AG09309 (cell line): ENCODE measurements around the gene RIC8B.

Experiments
- DNase-seq: peaks from one replicate; pipeline ENCODE4 v3.0.0-alpha.2; 2010; ENCODE audit warnings: low read depth
- H3K4me3 ChIP-seq: 2 replicates; pipeline ENCODE4 v1.5.1; 2011; ENCODE audit warnings: mild to moderate bottlenecking, low read depth, low read length, moderate library complexity; ENCODE audit not compliant: control insufficient read depth
- TF ChIP-seq, protein P1 (sequence below): IDR thresholded peaks from 2 replicates; pipeline ENCODE4 v1.5.1; 2011; ENCODE audit warnings: mild to moderate bottlenecking, low read depth, low read length, inconsistent platforms; ENCODE audit not compliant: insufficient read depth, control insufficient read depth; ENCODE audit errors: missing control alignments

Gene RIC8B

DNA sequence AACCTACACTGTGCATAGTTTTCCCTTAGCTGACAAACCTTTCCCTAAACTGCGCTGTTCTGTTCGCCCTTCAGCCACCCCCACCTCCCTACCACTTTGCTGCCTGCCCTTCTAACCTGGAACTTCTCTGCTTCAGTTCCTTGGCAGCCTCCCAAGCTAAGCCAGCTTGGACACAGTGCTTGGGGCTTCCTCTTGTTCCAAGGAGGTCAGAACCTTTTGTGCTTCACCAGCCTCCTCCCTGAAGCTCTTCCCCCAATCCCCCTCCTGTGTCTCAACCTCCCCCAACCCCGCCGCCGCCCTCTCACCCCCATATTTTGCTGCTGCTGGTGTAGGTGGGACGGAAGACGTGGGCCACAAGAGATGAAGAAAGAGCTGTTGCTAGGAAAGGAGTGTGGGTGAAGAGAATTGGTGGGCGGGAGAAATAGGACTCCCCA, 8.1 kb upstream of the RIC8B start:
- no peak for DNase-seq
- no peak overlapping the region for H3K4me3 ChIP-seq

DNA sequence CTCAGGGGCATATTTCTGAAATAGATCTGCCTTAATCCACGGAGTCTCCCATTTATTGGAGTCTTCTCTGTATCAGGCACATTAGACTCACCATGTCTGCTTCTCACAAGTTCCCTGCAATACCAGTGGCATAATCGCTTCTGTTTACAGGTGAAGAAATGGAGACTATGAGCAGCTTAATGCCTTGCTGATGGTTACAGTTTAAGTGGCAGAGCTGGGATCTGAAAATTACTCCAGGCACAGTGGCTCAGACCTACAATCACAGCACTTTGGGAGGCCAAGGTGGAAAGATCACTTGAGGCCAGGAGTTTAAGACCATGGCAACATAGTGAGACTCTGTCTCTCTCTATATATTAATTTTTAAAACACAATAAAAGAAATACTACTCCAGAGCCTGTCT, 7.3 kb upstream of the RIC8B start:
- no peak overlapping the region for H3K4me3 ChIP-seq
- DNase-seq, result no peak
- TF ChIP-seq, protein P1, sequence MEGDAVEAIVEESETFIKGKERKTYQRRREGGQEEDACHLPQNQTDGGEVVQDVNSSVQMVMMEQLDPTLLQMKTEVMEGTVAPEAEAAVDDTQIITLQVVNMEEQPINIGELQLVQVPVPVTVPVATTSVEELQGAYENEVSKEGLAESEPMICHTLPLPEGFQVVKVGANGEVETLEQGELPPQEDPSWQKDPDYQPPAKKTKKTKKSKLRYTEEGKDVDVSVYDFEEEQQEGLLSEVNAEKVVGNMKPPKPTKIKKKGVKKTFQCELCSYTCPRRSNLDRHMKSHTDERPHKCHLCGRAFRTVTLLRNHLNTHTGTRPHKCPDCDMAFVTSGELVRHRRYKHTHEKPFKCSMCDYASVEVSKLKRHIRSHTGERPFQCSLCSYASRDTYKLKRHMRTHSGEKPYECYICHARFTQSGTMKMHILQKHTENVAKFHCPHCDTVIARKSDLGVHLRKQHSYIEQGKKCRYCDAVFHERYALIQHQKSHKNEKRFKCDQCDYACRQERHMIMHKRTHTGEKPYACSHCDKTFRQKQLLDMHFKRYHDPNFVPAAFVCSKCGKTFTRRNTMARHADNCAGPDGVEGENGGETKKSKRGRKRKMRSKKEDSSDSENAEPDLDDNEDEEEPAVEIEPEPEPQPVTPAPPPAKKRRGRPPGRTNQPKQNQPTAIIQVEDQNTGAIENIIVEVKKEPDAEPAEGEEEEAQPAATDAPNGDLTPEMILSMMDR, result no peak

More for the DNA sequence above, 8.1 kb upstream of the RIC8B start:
- TF ChIP-seq, protein P1, result no peak

DNA sequence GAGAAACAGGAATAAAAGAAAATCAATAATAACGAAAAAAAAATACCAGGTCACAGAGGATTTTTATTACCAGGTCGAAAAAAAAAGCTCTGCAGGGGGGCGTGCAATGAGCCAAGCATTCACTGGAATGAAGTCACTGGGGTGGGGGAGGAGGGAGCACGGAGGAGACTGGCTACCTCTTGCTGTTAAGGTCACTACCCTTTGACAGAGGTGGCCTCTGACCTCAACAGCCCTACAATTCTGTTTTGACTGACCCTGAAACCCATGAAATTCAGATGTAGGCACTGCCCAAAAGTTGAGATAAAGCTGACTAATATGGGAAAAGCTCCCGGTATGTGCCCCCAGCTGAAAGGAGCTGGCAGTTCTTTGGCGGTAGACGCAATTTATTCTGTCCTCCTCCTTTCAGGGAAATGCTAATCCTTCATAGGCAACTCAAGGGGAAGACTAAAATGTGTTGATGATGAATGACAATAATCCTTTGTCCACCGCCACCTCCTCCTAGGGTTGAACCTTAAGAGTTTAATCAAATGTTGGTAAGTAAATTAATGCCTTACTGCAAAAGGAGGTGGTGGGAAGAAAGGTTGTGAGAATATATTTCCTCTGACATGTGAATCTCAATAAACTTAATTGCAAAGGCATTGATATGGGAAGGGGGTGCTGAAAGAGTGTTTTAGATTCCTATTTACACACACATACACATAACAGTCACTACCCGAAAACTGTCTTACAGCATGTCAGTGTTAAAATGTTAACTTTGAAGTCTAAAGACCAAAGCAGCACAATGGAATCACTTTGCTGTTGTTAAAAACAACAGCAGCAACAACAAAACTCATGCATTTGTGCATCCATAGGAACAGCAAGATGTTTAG, 6.3 kb upstream of the RIC8B start:
- TF ChIP-seq, protein P1, result no peak
- no peak for DNase-seq
- no peak overlapping the region for H3K4me3 ChIP-seq

DNA sequence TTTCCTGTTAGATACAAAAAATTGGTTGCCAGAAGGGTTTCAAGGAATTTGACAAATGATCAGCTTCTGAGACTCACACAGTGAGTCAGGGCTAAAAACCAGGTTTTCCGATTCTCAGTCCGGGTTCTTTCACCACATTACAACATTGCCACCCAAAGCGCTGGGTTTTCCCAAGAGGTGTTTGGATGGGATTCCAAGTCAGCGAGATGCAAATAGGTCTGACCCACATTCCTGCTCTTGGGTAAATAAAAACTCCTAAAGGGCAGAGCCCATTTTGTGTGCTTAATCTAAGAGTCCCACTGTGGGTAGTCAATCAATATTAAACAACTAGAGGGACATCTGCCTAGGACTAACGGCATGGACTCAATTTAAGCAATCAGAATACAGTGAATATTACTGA, 5.4 kb upstream of the RIC8B start:
- TF ChIP-seq, protein P1, result no peak
- no peak for DNase-seq
- H3K4me3 ChIP-seq, result no peak overlapping the region

DNA sequence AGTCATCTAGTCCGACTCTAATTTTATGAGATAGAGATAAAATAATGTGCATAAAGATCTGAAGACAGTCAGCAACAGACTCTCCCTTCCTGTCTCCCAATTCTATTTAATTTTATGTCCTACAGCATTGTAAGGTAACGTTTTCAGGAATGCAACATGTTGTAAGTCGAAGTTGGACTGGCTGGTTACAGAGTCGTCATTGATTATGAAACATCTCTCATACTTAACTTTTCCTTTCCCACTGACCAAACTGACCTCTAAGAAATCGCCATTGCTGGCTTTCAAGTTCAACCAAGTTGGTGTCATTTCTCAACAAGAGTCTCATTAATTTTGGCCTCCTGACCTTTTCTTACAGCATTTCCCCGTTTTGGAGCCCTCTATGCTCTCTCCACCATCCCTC, 4.9 kb upstream of the RIC8B start:
- DNase-seq, result no peak
- TF ChIP-seq, protein P1, result no peak
- H3K4me3 ChIP-seq, result no peak overlapping the region

DNA sequence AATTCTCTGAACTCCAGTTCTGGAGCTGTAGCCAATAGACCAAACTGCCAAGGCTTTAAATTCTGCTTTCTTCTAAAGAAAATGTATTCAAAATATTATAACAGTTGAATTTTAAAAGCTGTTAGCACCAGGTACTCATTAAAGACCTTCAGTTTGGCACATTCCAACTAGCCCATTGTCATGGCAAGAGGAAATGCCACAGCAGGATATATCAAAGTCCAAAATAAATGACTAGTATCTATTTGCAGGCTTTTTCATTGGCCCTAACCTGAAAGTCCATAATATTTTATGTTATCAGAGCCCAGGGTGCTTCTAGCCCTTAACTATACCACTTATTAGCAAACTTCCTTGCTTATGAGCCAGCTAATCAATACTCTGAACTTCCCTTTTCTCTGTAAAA, 3.1 kb upstream of the RIC8B start:
- TF ChIP-seq, protein P1, result no peak
- H3K4me3 ChIP-seq, result no peak overlapping the region
- no peak for DNase-seq
